ENCODE data around the gene ZDHHC14.
"Not testable (repeated sequence)": the region's sequence is repeated elsewhere in the genome, so short reads cannot be mapped to it uniquely, and the experiment has no call there.

The ZDHHC14 gene

GRCh38 chr6:157400676-157401075, 19.7 kb downstream of the ZDHHC14 start:
- no peak overlapping the region for H3K4me3 ChIP-seq (ENCODE audit: low read length)
- DNase-seq (ENCODE audit: low read depth, low spot score), result no peak

- no peak overlapping the region for H3K4me3 ChIP-seq (ENCODE audit: low read length)
- DNase-seq (ENCODE audit: low read depth, low spot score), result no peak
Measured at GRCh38 chr6:157401734-157402338, 20.8 kb downstream of the ZDHHC14 start.

- DNase-seq (ENCODE audit: low read depth, low spot score), result no peak
- no peak overlapping the region for H3K4me3 ChIP-seq (ENCODE audit: low read length)
Measured at GRCh38 chr6:157402996-157403685, 22.2 kb downstream of the ZDHHC14 start.

- peak; percentile 12 for DNase-seq (ENCODE audit: low read depth, low spot score)
Measured at GRCh38 chr6:157403686-157404051, 22.7 kb downstream of the ZDHHC14 start.

GRCh38 chr6:157405986-157406385, 25.0 kb downstream of the ZDHHC14 start:
- no peak overlapping the region for H3K4me3 ChIP-seq (ENCODE audit: low read length)
- DNase-seq (ENCODE audit: low read depth, low spot score), result no peak

More at GRCh38 chr6:157403686-157404051, 22.7 kb downstream of the ZDHHC14 start:
- no peak overlapping the region for H3K4me3 ChIP-seq (ENCODE audit: low read length)

- H3K4me3 ChIP-seq (ENCODE audit: low read length), result no peak overlapping the region
- no peak for DNase-seq (ENCODE audit: low read depth, low spot score)
Measured at GRCh38 chr6:157406661-157407060, 25.7 kb downstream of the ZDHHC14 start.

- no peak for DNase-seq (ENCODE audit: low read depth, low spot score)
- no peak overlapping the region for H3K4me3 ChIP-seq (ENCODE audit: low read length)
Measured at GRCh38 chr6:157407646-157408045, 26.7 kb downstream of the ZDHHC14 start.

GRCh38 chr6:157408427-157408826, 27.4 kb downstream of the ZDHHC14 start:
- DNase-seq (ENCODE audit: low read depth, low spot score); H3K4me3 ChIP-seq (ENCODE audit: low read length): not testable (repeated sequence)

GRCh38 chr6:157410045-157410444, 29.1 kb downstream of the ZDHHC14 start:
- DNase-seq (ENCODE audit: low read depth, low spot score), result no peak

GRCh38 chr6:157411368-157411767, 30.4 kb downstream of the ZDHHC14 start:
- H3K4me3 ChIP-seq (ENCODE audit: low read length), result no peak overlapping the region
- no peak for DNase-seq (ENCODE audit: low read depth, low spot score)

More at GRCh38 chr6:157410045-157410444, 29.1 kb downstream of the ZDHHC14 start:
- no peak overlapping the region for H3K4me3 ChIP-seq (ENCODE audit: low read length)

- no peak overlapping the region for H3K4me3 ChIP-seq (ENCODE audit: low read length)
- DNase-seq (ENCODE audit: low read depth, low spot score), result no peak
Measured at GRCh38 chr6:157412791-157413190, 31.8 kb downstream of the ZDHHC14 start.

- DNase-seq (ENCODE audit: low read depth, low spot score), result no peak
- no peak overlapping the region for H3K4me3 ChIP-seq (ENCODE audit: low read length)
Measured at GRCh38 chr6:157420497-157420896, 39.5 kb downstream of the ZDHHC14 start.

- H3K4me3 ChIP-seq (ENCODE audit: low read length), result no peak overlapping the region
- no peak for DNase-seq (ENCODE audit: low read depth, low spot score)
Measured at GRCh38 chr6:157424491-157425020, 43.6 kb downstream of the ZDHHC14 start.

GRCh38 chr6:157427969-157428368, 47.0 kb downstream of the ZDHHC14 start:
- no peak overlapping the region for H3K4me3 ChIP-seq (ENCODE audit: low read length)
- DNase-seq (ENCODE audit: low read depth, low spot score), result no peak

GRCh38 chr6:157428427-157429202, 47.6 kb downstream of the ZDHHC14 start:
- DNase-seq (ENCODE audit: low read depth, low spot score), result no peak
- H3K4me3 ChIP-seq (ENCODE audit: low read length), result no peak overlapping the region

GRCh38 chr6:157429248-157429647, 48.3 kb downstream of the ZDHHC14 start:
- DNase-seq (ENCODE audit: low read depth, low spot score), result no peak
- H3K4me3 ChIP-seq (ENCODE audit: low read length), result no peak overlapping the region

- no peak for DNase-seq (ENCODE audit: low read depth, low spot score)
- H3K4me3 ChIP-seq (ENCODE audit: low read length), result no peak overlapping the region
Measured at GRCh38 chr6:157430834-157431233, 49.8 kb downstream of the ZDHHC14 start.

GRCh38 chr6:157432231-157432891, 51.4 kb downstream of the ZDHHC14 start:
- DNase-seq (ENCODE audit: low read depth, low spot score), result no peak
- no peak overlapping the region for H3K4me3 ChIP-seq (ENCODE audit: low read length)

- no peak overlapping the region for H3K4me3 ChIP-seq (ENCODE audit: low read length)
- no peak for DNase-seq (ENCODE audit: low read depth, low spot score)
Measured at GRCh38 chr6:157432892-157433265, 51.9 kb downstream of the ZDHHC14 start.

Data from Jurkat, Clone E6-1 (cell line).